ENCODE results near the gene ZNF460. TPM values are rescaled to one million over a fixed set of nuclear protein-coding genes. Genes with fewer than 3 reads are reported as not detected.
"Not testable (repeated sequence)": the region's sequence is repeated elsewhere in the genome, so short reads cannot be mapped to it uniquely, and the experiment has no call there.

The ZNF460 gene
- total and polyA plus RNA-seq, 2 of the 8 experiments (the other 6 are each of a cell fraction or from before 2014, with no cell fraction given), result 9.3 to 57.9 TPM

GRCh38 chr19:57253767-57254166 lies 26.5 kb upstream of the ZNF460 start:
- H3K27ac ChIP-seq (ENCODE audit: low read depth, low read length); H2BK12ac ChIP-seq (ENCODE audit: low read depth, low read length); H2BK20ac ChIP-seq (ENCODE audit: low read length); H2BK5ac ChIP-seq (ENCODE audit: low read depth, low read length); H3K79me2 ChIP-seq (ENCODE audit: control insufficient read depth in 1 of 2, insufficient read depth in 2 of 2, low read length in 2 of 2); H4K20me1 ChIP-seq (replicated peaks in 1 of 2; ENCODE audit: control insufficient read depth in 1 of 2, insufficient read depth in 2 of 2, low read length in 2 of 2); H2BK15ac ChIP-seq (ENCODE audit: low read length); H3K9ac ChIP-seq (replicated peaks in 1 of 4; ENCODE audit: extremely low read depth in 1 of 4, low read depth in 3 of 4, low read length in 3 of 4); H3K4me1 ChIP-seq (replicated peaks in 1 of 4; ENCODE audit: control insufficient read depth in 3 of 4, insufficient read depth in 4 of 4, low read length in 3 of 4); H3K4ac ChIP-seq (replicated peaks; ENCODE audit: insufficient read length, low read depth, low read length); H3K27me3 ChIP-seq (replicated peaks in 1 of 4; ENCODE audit: control insufficient read depth in 3 of 4, extremely low read depth in 1 of 4, insufficient read depth in 3 of 4, low read length in 3 of 4); H3K14ac ChIP-seq (ENCODE audit: insufficient read length); H3K9me3 ChIP-seq (ENCODE audit: insufficient read depth in 2 of 2, low read depth in 1 of 2, low read length in 1 of 2); H3K56ac ChIP-seq (replicated peaks; ENCODE audit: insufficient read length, low read depth, low read length); H4K91ac ChIP-seq (replicated peaks; ENCODE audit: insufficient read length, low read length); H2BK120ac ChIP-seq (replicated peaks; ENCODE audit: low read depth, low read length); H3K79me1 ChIP-seq (ENCODE audit: low read depth, low read length); H2AFZ ChIP-seq (ENCODE audit: low read length); FAIRE-seq; H3K4me3 ChIP-seq (ENCODE audit: extremely low read depth in 1 of 4, insufficient read depth in 2 of 4, low read depth in 3 of 4, low read length in 4 of 4); CTCF ChIA-PET (ENCODE audit: partially characterized antibody); H3K4me2 ChIP-seq (ENCODE audit: insufficient read depth in 1 of 2, low read depth in 2 of 2, low read length in 2 of 2); H3K23ac ChIP-seq (ENCODE audit: insufficient read length); H4K5ac ChIP-seq (ENCODE audit: insufficient read length, low read depth, low read length); H4K8ac ChIP-seq (ENCODE audit: extremely low read depth, insufficient read depth, low read length); H3K18ac ChIP-seq (ENCODE audit: extremely low read depth, low read length); DNase-seq (ENCODE audit: low read depth in 1 of 2, low spot score in 2 of 2); H3K23me2 ChIP-seq (ENCODE audit: low read depth, low read length); H2AK5ac ChIP-seq (ENCODE audit: low read depth, low read length): not testable (repeated sequence)
- 92% methylated on average over 11 of the region's 11 CpGs; no CpG with 5 or more reads in 1 of the 2 experiments for WGBS, 2 experiments (ENCODE audit: extremely low coverage in 1 of 2, insufficient coverage in 1 of 2, insufficient read length in 1 of 2, insufficient replicate concordance in 2 of 2, low coverage in 1 of 2, low lambda C conversion rate in 2 of 2, missing lambda C conversion rate in 1 of 2)
- POLR2A ChIA-PET (ENCODE audit: partially characterized antibody), result interaction anchor here (1.0 kb wide), 1 partner anchor 10 kb away, joined by 3 read pairs; no protein-coding TSS in a partner anchor
- peaks cover 4 to 36% (median 28%) of the 10 kb centered on the region in 4 experiments; a peak in 7 of 8 replicates for H3K36me3 ChIP-seq (ENCODE audit: control insufficient read depth in 2 of 4, insufficient read depth in 4 of 4, low read length in 3 of 4)
